Kidney glomerular epithelial cell (primary cell): Measurements from ENCODE around the gene PRR5.

Experiments
- DNase-seq: peaks from one replicate; lab custom pipeline; 2025; lab: John Stamatoyannopoulos, UW

The PRR5 gene

GRCh38 chr22:44718418-44718817 is 16.4 kb downstream of the PRR5 start:
- DNase-seq, result no peak

GRCh38 chr22:44719586-44720368 is 17.8 kb downstream of the PRR5 start:
- no peak for DNase-seq

GRCh38 chr22:44721213-44721612 is 19.2 kb downstream of the PRR5 start:
- no peak for DNase-seq

GRCh38 chr22:44722611-44723010 is 20.6 kb downstream of the PRR5 start:
- DNase-seq, result no peak

- DNase-seq, result no peak
Measured at GRCh38 chr22:44723801-44724200, 21.8 kb downstream of the PRR5 start.

- no peak for DNase-seq
Measured at GRCh38 chr22:44724416-44724815, 22.4 kb downstream of the PRR5 start.

GRCh38 chr22:44724859-44725258 is 22.9 kb downstream of the PRR5 start:
- no peak for DNase-seq

GRCh38 chr22:44726439-44726838 is 24.4 kb downstream of the PRR5 start:
- no peak for DNase-seq

GRCh38 chr22:44727148-44727547 is 25.1 kb downstream of the PRR5 start:
- no peak for DNase-seq

GRCh38 chr22:44727709-44728108 is 25.7 kb downstream of the PRR5 start:
- DNase-seq, result no peak

GRCh38 chr22:44728761-44729324 is 26.8 kb downstream of the PRR5 start:
- no peak for DNase-seq

- no peak for DNase-seq
Measured at GRCh38 chr22:44729391-44730021, 27.5 kb downstream of the PRR5 start.

- DNase-seq, result no peak
Measured at GRCh38 chr22:44730022-44730393, 28.0 kb downstream of the PRR5 start.

- DNase-seq, result no peak
Measured at GRCh38 chr22:44730490-44731356, 28.7 kb downstream of the PRR5 start.

- DNase-seq, result no peak
Measured at GRCh38 chr22:44731357-44731970, 29.5 kb downstream of the PRR5 start.

GRCh38 chr22:44732017-44732561 is 30.1 kb downstream of the PRR5 start:
- no peak for DNase-seq

- no peak for DNase-seq
Measured at GRCh38 chr22:44732661-44733060, 30.7 kb downstream of the PRR5 start.

- DNase-seq, result no peak
Measured at GRCh38 chr22:44733426-44734106, 31.6 kb downstream of the PRR5 start.

GRCh38 chr22:44734278-44734677 is 32.3 kb downstream of the PRR5 start:
- DNase-seq, result no peak

GRCh38 chr22:44734801-44735517 is 33.0 kb downstream of the PRR5 start:
- DNase-seq, result no peak
